DOHH2 (cell line): Measurements from ENCODE around the gene FXYD4.

Experiments
- EZH2phosphoT487 ChIP-seq: fragments of 200-600 bp; sonication (generic); IDR thresholded peaks from 2 replicates; pipeline ENCODE4 v1.6.1; 2017; ENCODE audit warnings: borderline replicate concordance, mild to moderate bottlenecking, antibody characterized with exemption, low read length, moderate library complexity, mixed read lengths
- TF ChIP-seq, protein P1 (sequence below): fragments of 200-600 bp; sonication (generic); IDR thresholded peaks from one replicate; pipeline ENCODE4 v1.5.1; 2014; ENCODE audit warnings: antibody characterized with exemption, mild to moderate bottlenecking, low read depth, low read length; ENCODE audit not compliant: poor library complexity, severe bottlenecking

GRCh38 chr10:43424416-43424815, 53.0 kb downstream of the FXYD4 start:
- no peak for TF ChIP-seq EZH2phosphoT487
- TF ChIP-seq, protein P1, sequence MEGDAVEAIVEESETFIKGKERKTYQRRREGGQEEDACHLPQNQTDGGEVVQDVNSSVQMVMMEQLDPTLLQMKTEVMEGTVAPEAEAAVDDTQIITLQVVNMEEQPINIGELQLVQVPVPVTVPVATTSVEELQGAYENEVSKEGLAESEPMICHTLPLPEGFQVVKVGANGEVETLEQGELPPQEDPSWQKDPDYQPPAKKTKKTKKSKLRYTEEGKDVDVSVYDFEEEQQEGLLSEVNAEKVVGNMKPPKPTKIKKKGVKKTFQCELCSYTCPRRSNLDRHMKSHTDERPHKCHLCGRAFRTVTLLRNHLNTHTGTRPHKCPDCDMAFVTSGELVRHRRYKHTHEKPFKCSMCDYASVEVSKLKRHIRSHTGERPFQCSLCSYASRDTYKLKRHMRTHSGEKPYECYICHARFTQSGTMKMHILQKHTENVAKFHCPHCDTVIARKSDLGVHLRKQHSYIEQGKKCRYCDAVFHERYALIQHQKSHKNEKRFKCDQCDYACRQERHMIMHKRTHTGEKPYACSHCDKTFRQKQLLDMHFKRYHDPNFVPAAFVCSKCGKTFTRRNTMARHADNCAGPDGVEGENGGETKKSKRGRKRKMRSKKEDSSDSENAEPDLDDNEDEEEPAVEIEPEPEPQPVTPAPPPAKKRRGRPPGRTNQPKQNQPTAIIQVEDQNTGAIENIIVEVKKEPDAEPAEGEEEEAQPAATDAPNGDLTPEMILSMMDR: no peak
